Measurements from ENCODE around the gene AGPAT3.

The AGPAT3 gene

DNA sequence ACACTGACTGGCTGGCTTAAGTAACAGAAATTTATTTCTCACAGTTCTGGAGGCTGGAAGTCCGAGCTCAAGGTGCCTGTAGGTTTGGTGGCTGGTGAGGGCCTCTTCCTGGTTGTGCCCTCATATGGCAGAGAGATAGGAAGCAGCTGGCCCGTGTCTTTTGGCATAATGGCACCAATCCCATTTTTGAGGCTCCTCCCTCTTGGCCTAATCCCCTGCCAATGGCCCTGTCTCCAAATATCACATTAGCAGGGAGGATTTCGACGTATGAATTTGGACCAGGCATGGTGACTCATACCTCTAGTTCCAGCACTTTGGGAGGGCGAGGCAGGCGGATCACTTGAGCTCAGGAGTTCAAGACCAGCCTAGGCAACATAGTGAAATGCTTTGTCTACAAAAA, 37.4 kb downstream of the AGPAT3 start:
- intact Hi-C loops (cut with DNase I; ENCODE audit: low total_unique reads), result no loop called here
- H3K4me3 ChIP-seq, result no peak overlapping the region
- no peaks in the 10 kb centered on the region for H3K9me3 ChIP-seq
- no peaks in the 10 kb centered on the region for H3K27me3 ChIP-seq
- H3K36me3 ChIP-seq, result peaks cover 3 to 31% (median 10%) of the 10 kb centered on the region in 3 donors
- peak in 1 of 2 donors; percentile 59 for DNase-seq
- no peaks in the 10 kb centered on the region for H3K4me1 ChIP-seq
- TF ChIP-seq, protein P1, sequence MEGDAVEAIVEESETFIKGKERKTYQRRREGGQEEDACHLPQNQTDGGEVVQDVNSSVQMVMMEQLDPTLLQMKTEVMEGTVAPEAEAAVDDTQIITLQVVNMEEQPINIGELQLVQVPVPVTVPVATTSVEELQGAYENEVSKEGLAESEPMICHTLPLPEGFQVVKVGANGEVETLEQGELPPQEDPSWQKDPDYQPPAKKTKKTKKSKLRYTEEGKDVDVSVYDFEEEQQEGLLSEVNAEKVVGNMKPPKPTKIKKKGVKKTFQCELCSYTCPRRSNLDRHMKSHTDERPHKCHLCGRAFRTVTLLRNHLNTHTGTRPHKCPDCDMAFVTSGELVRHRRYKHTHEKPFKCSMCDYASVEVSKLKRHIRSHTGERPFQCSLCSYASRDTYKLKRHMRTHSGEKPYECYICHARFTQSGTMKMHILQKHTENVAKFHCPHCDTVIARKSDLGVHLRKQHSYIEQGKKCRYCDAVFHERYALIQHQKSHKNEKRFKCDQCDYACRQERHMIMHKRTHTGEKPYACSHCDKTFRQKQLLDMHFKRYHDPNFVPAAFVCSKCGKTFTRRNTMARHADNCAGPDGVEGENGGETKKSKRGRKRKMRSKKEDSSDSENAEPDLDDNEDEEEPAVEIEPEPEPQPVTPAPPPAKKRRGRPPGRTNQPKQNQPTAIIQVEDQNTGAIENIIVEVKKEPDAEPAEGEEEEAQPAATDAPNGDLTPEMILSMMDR (IDR thresholded peaks at IDR 0.05), result no peak
- no peak overlapping the region for H3K27ac ChIP-seq

DNA sequence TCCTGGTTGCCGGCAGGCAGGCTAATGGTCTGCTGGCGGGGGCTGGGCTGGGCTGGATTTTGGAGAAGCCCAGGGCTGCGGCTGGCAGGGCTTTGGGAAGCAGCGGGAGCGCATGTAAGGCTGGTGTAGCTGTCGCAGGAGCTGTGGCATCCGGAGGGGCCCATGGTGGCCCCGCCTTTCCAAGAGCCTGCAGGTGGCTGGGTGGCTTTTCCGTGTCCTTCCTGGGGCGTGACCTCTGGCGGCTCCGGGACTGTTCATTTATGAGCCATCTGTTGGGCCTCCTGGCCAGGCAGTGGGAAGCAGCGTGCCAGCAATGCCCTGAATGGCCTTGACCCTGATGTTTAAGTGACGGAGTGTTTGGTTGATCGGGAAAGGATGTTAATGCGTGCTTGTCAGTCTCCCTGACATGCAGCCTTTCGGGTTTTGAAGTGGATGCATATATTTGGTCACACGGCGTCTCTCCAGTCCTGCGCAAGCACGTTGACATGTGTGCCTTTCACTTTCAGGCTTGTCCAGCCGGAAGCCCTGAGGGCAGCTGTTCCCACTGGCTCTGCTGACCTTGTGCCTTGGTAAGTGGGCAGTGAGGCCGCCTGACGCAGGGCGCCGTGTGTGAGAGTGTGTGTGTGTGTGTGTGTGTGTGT, 38.5 kb downstream of the AGPAT3 start:
- H3K36me3 ChIP-seq, result peaks cover 3 to 31% (median 10%) of the 10 kb centered on the region in 3 donors
- H3K27ac ChIP-seq, result no peak overlapping the region
- intact Hi-C loops (cut with DNase I; ENCODE audit: low total_unique reads), result no loop called here

DNA sequence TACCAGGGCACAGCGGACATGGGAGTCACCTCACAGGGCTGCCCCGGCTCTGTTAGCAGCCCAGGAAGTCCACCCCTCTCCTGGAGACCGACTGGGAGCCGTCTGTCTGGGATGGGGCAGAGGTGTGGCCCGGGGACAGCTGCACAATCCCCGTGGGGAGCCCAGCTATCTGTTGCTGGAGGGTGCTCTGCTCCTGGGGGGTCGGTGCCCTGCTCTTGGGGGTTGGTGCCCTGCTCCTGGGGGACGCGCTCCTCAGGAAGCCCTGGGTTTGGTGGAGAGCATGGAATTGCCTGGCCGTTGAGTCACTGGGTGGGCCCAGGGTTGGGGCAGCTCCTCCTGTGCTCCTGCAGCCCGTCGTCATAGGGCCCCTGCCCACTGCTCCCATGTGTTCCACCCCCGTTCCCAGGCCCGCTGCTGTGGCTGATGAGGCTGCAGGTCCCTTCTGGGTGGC, 39.3 kb downstream of the AGPAT3 start:
- Histone ChIP-seq H3K4me3 (no peak overlapping the region), H3K36me3 (peaks cover 2 to 27% (median 3%) of the 10 kb centered on the region in 3 donors), H3K9me3 (no peaks in the 10 kb centered on the region), H3K27me3 (no peaks in the 10 kb centered on the region), H3K27ac (no peak overlapping the region), H3K4me1 (peaks cover 0 to 6% (median 2%) of the 10 kb centered on the region in 4 donors)
- intact Hi-C loops (cut with DNase I; ENCODE audit: low total_unique reads), result no loop called here
- peak in 1 of 2 donors; percentile 60 for DNase-seq
- TF ChIP-seq, protein P1 (IDR thresholded peaks at IDR 0.05), result no peak

More for the DNA sequence above, 38.5 kb downstream of the AGPAT3 start:
- Histone ChIP-seq H3K4me1 (peaks cover 0 to 6% (median 2%) of the 10 kb centered on the region in 4 donors), H3K9me3 (no peaks in the 10 kb centered on the region), H3K27me3 (no peaks in the 10 kb centered on the region), H3K4me3 (no peak overlapping the region)
- peak in 1 of 2 donors; percentile 44 for DNase-seq
- TF ChIP-seq, protein P1 (IDR thresholded peaks at IDR 0.05), result no peak

DNA sequence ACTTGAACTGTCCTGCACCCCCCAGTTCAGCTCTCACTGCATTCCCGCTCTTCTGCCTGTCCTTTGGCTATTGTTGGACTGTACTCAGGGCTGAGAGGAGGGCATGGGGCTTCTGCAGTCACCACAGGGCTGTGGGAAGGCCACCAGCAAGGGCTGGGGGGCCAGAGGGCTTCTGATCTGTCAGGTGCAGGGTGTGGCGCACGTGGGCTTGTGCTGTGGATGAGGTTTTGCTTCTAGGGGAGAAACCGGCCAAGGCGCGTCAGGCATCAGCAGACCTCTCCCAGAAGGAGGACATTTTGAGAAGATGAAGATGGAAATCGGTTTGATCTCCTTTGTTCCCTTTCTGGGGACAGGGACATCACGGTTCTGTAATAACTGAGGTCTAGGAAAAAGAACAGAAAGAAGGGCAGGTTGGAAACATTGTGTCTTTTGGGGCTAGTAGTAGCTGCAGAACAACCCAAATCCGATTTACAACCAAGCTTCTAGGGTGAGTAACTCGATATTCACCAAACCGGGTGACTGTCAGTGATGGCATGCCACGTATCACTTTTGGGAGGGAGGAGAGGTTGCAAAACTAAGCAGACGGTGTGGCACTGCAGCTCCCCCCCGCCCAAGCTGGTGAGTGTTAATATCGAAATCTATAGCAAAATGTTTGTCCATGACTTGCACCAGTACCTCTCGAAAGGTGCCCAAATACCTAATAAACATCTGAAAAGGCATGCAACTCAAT, 40.9 kb downstream of the AGPAT3 start:
- peaks cover 0 to 16% (median 0%) of the 10 kb centered on the region in 3 donors for H3K36me3 ChIP-seq
- H3K4me3 ChIP-seq, result no peak overlapping the region
- H3K27ac ChIP-seq, result no peak overlapping the region
- H3K27me3 ChIP-seq, result no peaks in the 10 kb centered on the region
- peaks cover 0 to 6% (median 2%) of the 10 kb centered on the region in 4 donors for H3K4me1 ChIP-seq
- peak in 1 of 2 donors; percentile 39 for DNase-seq
- TF ChIP-seq, protein P1 (IDR thresholded peaks at IDR 0.05), result no peak
- no peaks in the 10 kb centered on the region for H3K9me3 ChIP-seq
- intact Hi-C loops (cut with DNase I; ENCODE audit: low total_unique reads), result no loop called here

DNA sequence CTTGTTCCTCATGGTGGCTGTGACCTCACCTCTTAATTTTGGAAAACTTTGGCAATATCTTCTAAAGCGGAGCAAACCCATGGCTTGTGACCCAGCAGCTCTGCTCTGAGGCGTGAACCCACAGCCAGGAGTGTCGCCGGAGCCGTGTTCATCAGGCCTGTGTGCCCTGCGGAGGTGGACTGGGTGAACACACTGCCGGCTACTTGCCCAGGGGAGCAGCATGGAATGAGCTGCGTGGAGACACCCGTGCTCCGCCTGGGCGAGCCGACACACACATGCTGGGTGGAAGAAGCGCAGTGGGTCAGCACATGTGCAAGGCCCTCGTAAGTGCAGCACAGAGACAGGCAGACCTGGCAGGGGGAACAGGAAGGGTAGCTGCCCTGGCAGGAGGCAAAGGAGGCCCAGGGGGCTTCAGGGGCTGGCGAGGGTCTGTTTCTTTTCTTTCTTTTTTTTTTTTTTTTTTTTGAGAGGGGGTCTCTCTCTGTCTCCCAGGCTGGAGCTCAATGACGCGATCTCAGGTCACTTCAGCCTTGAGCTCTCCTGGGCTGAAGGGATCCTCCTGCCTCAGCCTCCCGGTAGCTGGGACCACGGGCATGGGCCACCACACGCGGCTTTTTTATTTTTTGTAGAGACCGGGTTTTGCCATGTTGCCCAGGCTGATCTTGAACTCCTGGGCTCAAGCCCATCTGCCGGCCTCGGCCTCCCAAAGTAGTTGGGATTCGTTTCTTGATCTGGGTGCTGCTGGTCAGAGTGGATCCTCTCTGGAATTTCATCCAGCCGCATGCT, 41.8 kb downstream of the AGPAT3 start:
- Histone ChIP-seq H3K27me3 (no peaks in the 10 kb centered on the region), H3K9me3 (no peaks in the 10 kb centered on the region), H3K4me3 (no peak overlapping the region), H3K4me1 (peaks cover 0 to 6% (median 2%) of the 10 kb centered on the region in 4 donors), H3K36me3 (peaks cover 0 to 16% (median 0%) of the 10 kb centered on the region in 3 donors), H3K27ac (no peak overlapping the region)
- DNase-seq, result peak in 1 of 2 donors; percentile 54
- intact Hi-C loops (cut with DNase I; ENCODE audit: low total_unique reads), result no loop called here
- TF ChIP-seq, protein P1 (IDR thresholded peaks at IDR 0.05), result no peak
